ENCODE measurements around the gene KCNQ1. TPM values are rescaled to one million over a fixed set of nuclear protein-coding genes. Genes with fewer than 3 reads are reported as not detected.
A peak's percentile ranks its signal among the peaks of the same experiment; 100 is the strongest.

Gene KCNQ1
- total and polyA plus RNA-seq, 2 of the 13 experiments (the other 11 are each of a cell fraction or from before 2014, with no cell fraction given) = 0.02 to 0.08 TPM

DNA sequence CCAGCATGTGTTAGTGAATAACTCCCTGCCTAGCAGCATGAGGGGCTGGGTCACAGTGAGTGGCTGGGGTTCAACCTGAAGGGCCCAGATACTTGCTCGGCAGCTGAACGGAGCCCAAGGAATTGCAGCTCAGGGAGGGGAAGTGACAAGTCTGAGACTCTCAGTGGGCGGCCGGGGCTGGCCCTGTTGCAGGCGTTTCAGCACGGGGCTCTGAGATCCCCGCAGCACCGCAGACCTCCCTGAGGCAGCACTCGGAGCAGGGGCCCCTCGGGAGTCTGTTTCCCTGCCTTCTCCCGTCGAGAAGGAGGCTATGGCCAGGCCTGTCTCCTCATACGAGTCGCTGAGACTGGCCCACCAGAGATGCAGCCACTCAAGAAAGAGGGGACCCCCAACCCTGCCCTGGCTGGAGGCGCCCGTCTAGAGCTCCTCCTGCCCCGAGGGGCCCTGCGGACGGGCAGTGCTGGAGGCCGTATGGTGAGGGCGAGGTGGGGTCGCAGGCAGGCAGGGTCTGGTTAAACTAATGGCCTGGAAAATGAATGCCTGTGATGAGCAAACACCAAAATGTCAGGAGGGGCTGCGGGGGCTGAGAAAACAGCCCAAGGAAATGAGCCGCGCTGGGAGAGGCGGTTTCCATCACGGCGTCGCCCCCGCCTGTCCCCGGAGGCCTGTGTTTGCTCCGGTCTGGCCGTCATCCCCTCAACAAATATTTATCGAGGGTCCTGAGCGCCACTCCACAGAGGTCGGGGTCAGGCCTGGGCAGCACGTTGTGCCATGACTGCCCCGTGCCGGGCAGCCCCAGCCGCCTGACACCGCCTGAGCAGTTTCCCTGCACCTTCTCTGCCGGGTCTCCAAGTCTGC lies 35.0 kb upstream of the KCNQ1 start (continued):
- TF ChIP-seq, protein P1, sequence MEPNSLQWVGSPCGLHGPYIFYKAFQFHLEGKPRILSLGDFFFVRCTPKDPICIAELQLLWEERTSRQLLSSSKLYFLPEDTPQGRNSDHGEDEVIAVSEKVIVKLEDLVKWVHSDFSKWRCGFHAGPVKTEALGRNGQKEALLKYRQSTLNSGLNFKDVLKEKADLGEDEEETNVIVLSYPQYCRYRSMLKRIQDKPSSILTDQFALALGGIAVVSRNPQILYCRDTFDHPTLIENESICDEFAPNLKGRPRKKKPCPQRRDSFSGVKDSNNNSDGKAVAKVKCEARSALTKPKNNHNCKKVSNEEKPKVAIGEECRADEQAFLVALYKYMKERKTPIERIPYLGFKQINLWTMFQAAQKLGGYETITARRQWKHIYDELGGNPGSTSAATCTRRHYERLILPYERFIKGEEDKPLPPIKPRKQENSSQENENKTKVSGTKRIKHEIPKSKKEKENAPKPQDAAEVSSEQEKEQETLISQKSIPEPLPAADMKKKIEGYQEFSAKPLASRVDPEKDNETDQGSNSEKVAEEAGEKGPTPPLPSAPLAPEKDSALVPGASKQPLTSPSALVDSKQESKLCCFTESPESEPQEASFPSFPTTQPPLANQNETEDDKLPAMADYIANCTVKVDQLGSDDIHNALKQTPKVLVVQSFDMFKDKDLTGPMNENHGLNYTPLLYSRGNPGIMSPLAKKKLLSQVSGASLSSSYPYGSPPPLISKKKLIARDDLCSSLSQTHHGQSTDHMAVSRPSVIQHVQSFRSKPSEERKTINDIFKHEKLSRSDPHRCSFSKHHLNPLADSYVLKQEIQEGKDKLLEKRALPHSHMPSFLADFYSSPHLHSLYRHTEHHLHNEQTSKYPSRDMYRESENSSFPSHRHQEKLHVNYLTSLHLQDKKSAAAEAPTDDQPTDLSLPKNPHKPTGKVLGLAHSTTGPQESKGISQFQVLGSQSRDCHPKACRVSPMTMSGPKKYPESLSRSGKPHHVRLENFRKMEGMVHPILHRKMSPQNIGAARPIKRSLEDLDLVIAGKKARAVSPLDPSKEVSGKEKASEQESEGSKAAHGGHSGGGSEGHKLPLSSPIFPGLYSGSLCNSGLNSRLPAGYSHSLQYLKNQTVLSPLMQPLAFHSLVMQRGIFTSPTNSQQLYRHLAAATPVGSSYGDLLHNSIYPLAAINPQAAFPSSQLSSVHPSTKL (CRISPR knock-in tag; IDR thresholded peaks at IDR 0.05) = peak; percentile 83
- no peak for TF ChIP-seq ZNF776 (CRISPR knock-in tag; IDR thresholded peaks at IDR 0.05)
- TF ChIP-seq ASH2L (IDR thresholded peaks at IDR 0.05; ENCODE audit: insufficient read length, low read depth, low read length) = no peak
- TF ChIP-seq SRSF9 (IDR thresholded peaks at IDR 0.05; ENCODE audit: borderline replicate concordance, insufficient read depth, low read depth, low read length, poor library complexity, severe bottlenecking) = no peak
- TF ChIP-seq TBX3 (IDR thresholded peaks at IDR 0.05; ENCODE audit: borderline replicate concordance) = no peak
- no peak for TF ChIP-seq STAT5B (CRISPR knock-in tag; IDR thresholded peaks at IDR 0.05)
- no peak for TF ChIP-seq ZNF790 (CRISPR knock-in tag; IDR thresholded peaks at IDR 0.05; ENCODE audit: borderline replicate concordance)
- TF ChIP-seq ZNF850 (CRISPR knock-in tag; conservative IDR thresholded peaks at IDR 0.05) = no peak
- TF ChIP-seq MEIS2 (CRISPR knock-in tag; IDR thresholded peaks at IDR 0.05) = peak; percentile 71; the same call in 1 of the 2 replicates
- TF ChIP-seq MXI1 (IDR thresholded peaks at IDR 0.05; ENCODE audit: borderline replicate concordance, low read depth, low read length) = no peak
- TF ChIP-seq, protein P2, sequence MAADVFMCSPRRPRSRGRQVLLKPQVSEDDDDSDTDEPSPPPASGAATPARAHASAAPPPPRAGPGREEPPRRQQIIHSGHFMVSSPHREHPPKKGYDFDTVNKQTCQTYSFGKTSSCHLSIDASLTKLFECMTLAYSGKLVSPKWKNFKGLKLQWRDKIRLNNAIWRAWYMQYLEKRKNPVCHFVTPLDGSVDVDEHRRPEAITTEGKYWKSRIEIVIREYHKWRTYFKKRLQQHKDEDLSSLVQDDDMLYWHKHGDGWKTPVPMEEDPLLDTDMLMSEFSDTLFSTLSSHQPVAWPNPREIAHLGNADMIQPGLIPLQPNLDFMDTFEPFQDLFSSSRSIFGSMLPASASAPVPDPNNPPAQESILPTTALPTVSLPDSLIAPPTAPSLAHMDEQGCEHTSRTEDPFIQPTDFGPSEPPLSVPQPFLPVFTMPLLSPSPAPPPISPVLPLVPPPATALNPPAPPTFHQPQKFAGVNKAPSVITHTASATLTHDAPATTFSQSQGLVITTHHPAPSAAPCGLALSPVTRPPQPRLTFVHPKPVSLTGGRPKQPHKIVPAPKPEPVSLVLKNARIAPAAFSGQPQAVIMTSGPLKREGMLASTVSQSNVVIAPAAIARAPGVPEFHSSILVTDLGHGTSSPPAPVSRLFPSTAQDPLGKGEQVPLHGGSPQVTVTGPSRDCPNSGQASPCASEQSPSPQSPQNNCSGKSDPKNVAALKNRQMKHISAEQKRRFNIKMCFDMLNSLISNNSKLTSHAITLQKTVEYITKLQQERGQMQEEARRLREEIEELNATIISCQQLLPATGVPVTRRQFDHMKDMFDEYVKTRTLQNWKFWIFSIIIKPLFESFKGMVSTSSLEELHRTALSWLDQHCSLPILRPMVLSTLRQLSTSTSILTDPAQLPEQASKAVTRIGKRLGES (CRISPR knock-in tag; IDR thresholded peaks at IDR 0.05; ENCODE audit: borderline replicate concordance) = 0 out of 2 replicates have a peak, but pooled peaks have one; percentile 42
- TF ChIP-seq ZNF501 (CRISPR knock-in tag; IDR thresholded peaks at IDR 0.05) = peak; percentile 58
- TF ChIP-seq, protein P3, sequence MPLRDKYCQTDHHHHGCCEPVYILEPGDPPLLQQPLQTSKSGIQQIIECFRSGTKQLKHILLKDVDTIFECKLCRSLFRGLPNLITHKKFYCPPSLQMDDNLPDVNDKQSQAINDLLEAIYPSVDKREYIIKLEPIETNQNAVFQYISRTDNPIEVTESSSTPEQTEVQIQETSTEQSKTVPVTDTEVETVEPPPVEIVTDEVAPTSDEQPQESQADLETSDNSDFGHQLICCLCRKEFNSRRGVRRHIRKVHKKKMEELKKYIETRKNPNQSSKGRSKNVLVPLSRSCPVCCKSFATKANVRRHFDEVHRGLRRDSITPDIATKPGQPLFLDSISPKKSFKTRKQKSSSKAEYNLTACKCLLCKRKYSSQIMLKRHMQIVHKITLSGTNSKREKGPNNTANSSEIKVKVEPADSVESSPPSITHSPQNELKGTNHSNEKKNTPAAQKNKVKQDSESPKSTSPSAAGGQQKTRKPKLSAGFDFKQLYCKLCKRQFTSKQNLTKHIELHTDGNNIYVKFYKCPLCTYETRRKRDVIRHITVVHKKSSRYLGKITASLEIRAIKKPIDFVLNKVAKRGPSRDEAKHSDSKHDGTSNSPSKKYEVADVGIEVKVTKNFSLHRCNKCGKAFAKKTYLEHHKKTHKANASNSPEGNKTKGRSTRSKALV (CRISPR knock-in tag; IDR thresholded peaks at IDR 0.05) = peak; percentile 65; the same call in 1 of the 2 replicates
- no peak for TF ChIP-seq ZNF30 (CRISPR knock-in tag; IDR thresholded peaks at IDR 0.05)
- no peak for TF ChIP-seq SCMH1 (CRISPR knock-in tag; IDR thresholded peaks at IDR 0.05; ENCODE audit: borderline replicate concordance)

Measured in HepG2 (cell line).